Gastrocnemius medialis (tissue), 4 donors: ENCODE results near the gene ALOX5.

Experiments
- CTCF ChIP-seq, 5 experiments: fragments of 450-650 bp in 3 of 5; fragments of 200-600 bp in 2 of 5; sonication (generic) in 2 of 5; IDR thresholded peaks in 4 of 5; conservative IDR thresholded peaks in 1 of 5; 1 replicate in 4 of 5; 2 replicates in 1 of 5; pipeline ENCODE4 v1.5.1; 2016 to 2019; ENCODE audit warnings: antibody characterized with exemption in 5 of 5, mild to moderate bottlenecking in 3 of 5, moderate library complexity in 3 of 5
- POLR2A ChIP-seq, 2 donors: fragments of 450-650 bp; IDR thresholded peaks; one replicate each; pipeline ENCODE4 v1.6.1; 2017; ENCODE audit warnings: antibody characterized with exemption in 2 of 2, mild to moderate bottlenecking in 2 of 2, moderate library complexity in 2 of 2

- TF ChIP-seq POLR2A (IDR thresholded peaks at IDR 0.05) (no peak), CTCF (IDR thresholded peaks at IDR 0.05 in 4 of 5, conservative IDR thresholded peaks at IDR 0.05 in 1 of 5) (no peak)
Observed at GRCh38 chr10:45425621-45426563, 51.9 kb downstream of the ALOX5 start.
